NCI-H1092 treated with DMSO at 0.1 percent for 48 hours (cell line): Measurements from ENCODE around the gene SLC66A3.

Experiments
- DNase-seq: peaks from one replicate; lab custom pipeline; 2025; lab: John Stamatoyannopoulos, UW

The SLC66A3 gene

DNA sequence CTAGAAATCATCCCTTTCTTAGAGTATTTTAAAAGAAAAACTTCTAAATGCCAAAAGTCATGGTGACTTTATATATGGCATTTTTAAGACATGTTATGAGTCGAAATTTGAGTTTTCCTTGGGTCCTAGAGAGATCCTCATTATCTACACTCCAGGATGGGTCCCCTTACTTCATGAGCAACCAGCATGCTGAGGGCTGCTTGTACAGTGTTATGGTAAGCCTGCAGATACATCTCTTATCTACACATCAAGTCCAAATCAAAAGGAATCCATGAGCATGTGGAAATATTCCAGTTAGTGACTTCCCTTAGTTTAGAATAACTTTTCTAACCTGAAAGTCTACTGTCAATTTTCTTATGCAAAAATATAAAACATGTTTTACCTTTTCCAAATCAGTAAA is 58.7 kb downstream of the SLC66A3 start:
- no peak for DNase-seq

DNA sequence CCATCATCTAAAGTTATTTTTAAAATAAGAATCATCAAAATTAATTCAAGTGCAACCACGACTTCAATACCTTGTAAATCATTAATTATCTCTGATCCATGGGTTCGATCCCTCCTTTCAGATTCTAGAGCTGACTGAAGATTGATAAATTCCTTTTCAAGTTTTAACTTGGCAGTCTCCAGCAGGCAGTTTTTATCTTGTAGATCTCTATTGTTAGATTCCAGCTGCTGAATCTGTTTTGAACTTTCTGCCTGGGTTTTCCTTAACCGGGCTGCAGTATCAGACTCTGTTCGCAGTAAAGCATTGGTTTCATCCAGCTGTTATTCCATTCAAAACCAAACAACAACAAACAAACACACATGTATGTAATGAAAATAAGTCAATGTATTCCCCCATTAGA is 59.5 kb downstream of the SLC66A3 start:
- DNase-seq: no peak

DNA sequence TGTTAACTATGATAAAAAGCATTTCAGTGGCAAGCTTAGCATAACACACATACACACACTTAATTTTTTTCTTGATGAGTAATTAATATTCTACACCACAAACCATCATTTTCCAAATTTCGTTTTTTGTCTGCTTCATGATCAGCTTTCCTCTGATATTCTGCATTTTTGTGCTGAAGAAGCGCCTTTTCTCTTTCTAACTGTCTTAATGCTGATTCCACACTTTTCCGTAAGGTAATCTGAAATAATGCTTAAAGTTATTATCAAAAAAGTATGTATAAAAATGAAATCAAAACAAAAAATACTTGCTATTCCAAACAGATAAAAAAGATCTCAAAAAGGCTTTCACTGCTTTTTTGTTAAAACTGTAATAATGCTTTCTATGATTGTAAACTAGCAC is 60.1 kb downstream of the SLC66A3 start:
- DNase-seq: no peak

DNA sequence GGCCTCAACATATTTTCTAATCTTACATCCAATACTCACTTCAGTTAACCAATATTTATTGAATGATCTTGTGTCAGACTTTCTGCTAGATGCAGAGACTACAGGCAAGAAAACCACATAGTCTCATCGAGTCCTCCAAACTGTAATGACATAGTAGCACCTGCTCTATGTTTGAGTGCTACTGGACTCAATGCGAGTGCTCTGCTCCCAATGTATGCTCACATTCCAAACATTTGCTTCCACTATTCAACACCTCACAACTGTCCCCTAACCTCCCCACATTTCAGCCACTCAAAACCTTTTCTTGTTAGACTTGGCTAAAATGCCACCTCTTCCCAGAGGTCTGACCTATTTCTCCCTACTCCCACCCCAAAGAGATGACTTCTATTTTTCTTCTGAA is 65.2 kb downstream of the SLC66A3 start:
- DNase-seq: no peak

DNA sequence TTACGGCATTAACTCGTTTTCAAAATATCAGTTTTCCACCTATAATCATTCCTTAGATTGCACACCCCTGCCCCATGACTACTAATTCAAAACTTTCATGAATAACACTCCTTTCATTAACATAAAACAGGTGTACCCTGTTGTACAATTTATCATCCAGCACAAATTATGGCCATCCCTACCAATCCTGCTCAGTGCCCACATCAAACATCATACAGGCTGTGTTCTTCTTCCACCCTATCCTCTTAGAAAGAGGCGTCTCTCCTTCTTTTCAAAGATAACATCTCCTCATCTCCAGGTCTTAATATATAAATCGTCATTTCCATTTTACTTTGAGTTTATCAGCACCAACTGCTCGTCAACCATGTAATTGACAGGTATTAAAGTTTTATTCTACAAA is 67.6 kb downstream of the SLC66A3 start:
- DNase-seq: no peak

DNA sequence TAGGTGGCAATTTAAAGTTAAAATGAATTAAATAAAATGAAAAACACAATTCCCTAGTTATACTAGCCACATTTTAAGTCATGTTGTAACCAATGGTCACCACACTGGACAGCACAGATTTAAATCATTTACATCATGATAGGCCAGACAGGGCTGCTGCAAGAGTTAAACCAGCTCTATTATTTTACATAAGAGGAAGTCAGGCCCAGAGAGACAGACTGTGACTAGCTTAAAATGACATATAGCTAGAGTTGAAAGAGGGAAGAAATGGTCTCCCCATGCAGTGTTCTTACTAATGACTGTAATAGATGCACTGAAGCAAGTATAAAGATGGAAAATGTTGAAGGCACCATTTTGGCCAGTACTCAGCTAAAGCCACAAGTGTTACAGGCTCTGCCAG is 69.6 kb downstream of the SLC66A3 start:
- no peak for DNase-seq

DNA sequence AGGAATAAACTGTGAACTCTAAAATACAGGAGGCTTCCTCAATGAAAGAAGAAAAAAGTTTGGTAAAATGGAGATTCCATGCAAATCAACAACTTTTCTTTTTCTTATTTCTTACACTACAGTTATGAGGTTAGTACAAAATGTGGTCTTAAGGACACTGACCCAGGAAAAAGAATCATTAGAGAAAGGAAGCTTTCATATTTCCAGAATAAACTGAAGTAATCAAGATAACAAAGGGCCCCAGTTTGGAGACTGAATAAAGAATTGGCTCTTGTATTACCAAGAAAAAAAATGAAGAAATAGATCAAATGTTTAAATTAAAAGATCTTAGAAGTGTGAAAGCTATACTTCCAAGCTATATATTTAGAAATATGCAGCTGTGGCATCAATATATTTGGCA is 72.3 kb downstream of the SLC66A3 start:
- DNase-seq: no peak
